HG03442 (cell line): ENCODE measurements around the gene SYPL1.

Source experiments
- ATAC-seq: cut with Tn5 transposase; IDR thresholded peaks from one replicate; pipeline ENCODE4 v1.9.1; 2021; ENCODE audit warnings: mild to moderate bottlenecking, moderate library complexity; ENCODE audit not compliant: unreplicated experiment

SYPL1 gene

DNA sequence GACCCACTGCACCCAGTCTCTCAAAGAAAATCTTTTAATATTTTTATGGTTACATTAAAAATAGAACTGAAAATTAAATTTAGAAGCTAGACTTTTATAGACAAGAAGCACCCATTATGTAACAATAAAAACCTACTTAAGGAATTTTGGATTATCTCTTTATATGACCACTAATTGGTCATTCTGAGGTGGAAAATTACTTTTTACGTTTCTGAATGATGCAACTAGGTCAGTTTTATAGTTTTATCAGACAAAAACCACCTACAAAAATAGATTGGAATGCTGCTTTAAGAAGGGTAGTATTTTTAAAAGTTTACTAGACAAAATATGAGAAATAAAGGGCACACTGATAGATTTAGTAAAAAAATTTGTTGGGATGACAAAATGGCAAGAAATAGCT lies 16.5 kb downstream of the SYPL1 start:
- ATAC-seq, result no peak

DNA sequence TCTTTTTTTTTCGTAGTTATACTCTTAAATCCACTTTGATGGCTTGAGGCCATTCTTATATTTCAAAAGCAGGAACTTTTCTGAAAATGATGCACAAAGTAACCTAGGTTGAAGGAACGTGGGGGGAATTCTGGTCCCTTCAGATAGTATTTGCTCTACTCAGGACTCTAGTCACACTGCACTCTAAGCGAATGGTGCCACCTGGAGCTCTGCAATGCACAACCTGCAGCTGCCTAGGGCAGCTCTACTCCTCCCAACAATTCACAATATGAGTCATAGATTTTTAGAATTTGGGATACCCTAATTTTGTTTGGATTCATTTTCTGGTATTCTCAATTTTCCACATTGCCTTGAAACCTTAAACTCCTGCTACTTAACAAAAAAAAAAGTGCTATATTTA lies 17.3 kb downstream of the SYPL1 start:
- no peak for ATAC-seq

- ATAC-seq, result no peak
Measured at GRCh38 chr7:106092204-106092603, 19.9 kb downstream of the SYPL1 start.

DNA sequence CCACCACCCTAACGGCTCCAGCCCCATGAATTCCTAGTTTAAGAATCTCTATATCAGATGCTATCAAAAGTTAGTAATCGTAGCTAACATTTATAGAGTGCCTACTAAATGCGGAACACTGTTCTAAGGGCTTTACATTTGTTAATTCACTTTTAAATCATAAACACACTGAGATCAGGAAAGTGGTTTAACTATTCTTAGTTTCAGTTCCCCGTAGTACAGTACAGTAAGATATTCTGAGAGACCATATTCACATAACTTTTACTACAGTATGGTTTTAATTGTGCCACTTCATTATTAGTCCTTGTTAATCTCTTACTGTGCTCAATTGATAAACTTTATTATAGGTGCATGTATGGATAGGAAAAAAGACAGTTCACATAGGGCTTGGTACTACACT lies 22.5 kb downstream of the SYPL1 start:
- ATAC-seq, result peak; percentile 91

- ATAC-seq, result no peak
Measured at GRCh38 chr7:106088014-106088413, 24.1 kb downstream of the SYPL1 start.

DNA sequence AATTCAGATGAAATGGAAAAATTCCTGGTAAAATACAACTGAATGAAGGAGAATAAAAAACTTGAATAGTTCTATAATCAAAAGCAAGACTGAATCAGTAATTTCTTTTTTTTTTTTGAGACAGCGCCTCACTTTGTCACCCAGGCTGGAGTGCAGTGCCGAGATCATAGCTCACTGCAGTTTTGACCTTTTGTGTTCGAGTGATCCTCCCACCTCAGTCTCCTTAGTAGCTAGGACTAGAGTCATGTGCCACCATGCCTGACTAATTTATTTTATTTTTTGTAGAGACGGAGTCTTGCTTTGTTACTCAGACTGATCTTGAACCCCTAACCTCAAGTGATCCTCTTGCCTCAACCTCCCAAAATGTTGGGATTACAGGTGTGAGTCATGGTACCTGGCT lies 26.1 kb downstream of the SYPL1 start:
- no peak for ATAC-seq

- ATAC-seq, result no peak
Measured at GRCh38 chr7:106085015-106085414, 27.1 kb downstream of the SYPL1 start.

GRCh38 chr7:106083717-106084116 lies 28.4 kb downstream of the SYPL1 start:
- no peak for ATAC-seq

GRCh38 chr7:106082087-106082854 lies 29.8 kb downstream of the SYPL1 start:
- ATAC-seq, result no peak

- ATAC-seq, result no peak
Measured at GRCh38 chr7:106080300-106080987, 31.7 kb downstream of the SYPL1 start.

- no peak for ATAC-seq
Measured at GRCh38 chr7:106076537-106076936, 35.6 kb downstream of the SYPL1 start.

- no peak for ATAC-seq
Measured at GRCh38 chr7:106075937-106076336, 36.2 kb downstream of the SYPL1 start.

GRCh38 chr7:106074257-106074656 lies 37.9 kb downstream of the SYPL1 start:
- ATAC-seq, result no peak

GRCh38 chr7:106073701-106074100 lies 38.4 kb downstream of the SYPL1 start:
- no peak for ATAC-seq

- no peak for ATAC-seq
Measured at GRCh38 chr7:106072715-106073091, 39.4 kb downstream of the SYPL1 start.

GRCh38 chr7:106071999-106072714 lies 40.0 kb downstream of the SYPL1 start:
- ATAC-seq, result no peak

GRCh38 chr7:106071356-106071998 lies 40.6 kb downstream of the SYPL1 start:
- peak; percentile 93 for ATAC-seq

- no peak for ATAC-seq
Measured at GRCh38 chr7:106070567-106071254, 41.4 kb downstream of the SYPL1 start.

DNA sequence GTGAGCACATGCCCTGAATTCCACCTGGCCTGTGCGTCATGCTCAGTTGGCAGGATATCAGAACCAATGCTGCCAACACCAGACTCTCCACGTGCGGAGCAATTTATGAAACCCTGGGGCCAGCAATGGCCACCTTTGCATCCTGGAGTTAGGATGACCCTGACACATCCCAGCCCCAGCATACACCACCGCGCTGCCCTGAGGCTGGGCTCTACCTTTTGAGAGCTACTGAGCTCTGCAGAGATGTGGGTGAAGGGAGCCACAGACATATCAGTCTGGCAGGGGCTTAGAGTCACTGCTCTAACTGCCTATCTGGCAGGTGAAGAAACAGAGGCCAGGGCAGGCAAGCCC lies 41.9 kb downstream of the SYPL1 start:
- ATAC-seq, result no peak

- no peak for ATAC-seq
Measured at GRCh38 chr7:106069471-106070200, 42.5 kb downstream of the SYPL1 start.
